ENCODE measurements around the gene ADORA2B. TPM values are rescaled to one million over a fixed set of nuclear protein-coding genes. Genes with fewer than 3 reads are reported as not detected.
A peak's percentile ranks its signal among the peaks of the same experiment; 100 is the strongest.

Gene ADORA2B
- total and polyA plus RNA-seq, 2 of the 8 experiments (the other 6 are each of a cell fraction or from before 2014, with no cell fraction given), result 2.6 to 8.2 TPM

DNA sequence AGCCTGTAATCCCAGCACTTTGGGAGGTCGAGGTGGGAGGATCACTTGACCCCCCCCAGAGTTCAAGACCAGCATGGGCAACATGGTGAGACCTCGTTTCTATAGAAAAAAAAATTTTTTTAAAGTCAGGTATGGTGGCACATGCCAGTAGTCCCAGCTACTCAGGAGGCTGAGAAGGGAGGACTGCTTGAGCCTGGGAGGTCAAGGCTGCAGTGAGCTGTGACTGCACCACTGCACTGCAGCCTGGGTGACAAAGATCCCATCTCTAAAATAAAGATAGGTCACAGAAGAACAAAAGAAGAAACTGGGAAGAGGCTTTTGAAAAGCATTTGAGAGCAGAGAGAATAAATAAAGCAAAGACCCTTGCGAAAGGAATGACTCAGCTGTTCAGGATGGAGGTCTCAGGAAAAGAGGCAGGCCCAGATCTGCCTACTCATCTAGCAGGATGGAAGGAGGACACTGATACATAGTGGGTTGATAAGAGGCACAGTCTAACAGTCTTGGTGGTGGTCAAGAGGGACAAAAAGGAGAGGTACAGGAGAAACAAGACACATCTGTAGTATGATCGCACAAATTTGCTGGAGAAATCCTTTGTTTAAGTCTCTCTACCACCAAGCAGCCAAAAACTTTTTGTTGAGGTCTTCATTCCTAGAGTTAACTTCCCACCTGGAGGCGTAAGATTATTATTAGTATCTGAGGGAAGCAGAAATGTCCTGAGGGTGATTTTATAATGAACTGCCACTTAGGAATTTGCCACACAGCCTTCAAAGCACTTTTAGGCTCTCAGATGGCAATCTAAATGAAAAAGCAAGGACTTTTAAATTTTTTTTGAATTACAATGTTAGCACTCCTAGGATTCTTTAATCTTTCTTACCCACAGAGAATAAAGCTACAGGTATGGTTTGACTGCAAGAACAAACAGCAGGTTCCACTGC is 37.0 kb downstream of the ADORA2B start (continued):
- TF ChIP-seq TAF7 (optimal IDR thresholded peaks at IDR 0.05; ENCODE audit: borderline replicate concordance, low read depth, low read length) (no peak), MAFK (IDR thresholded peaks at IDR 0.05; ENCODE audit: low read depth, low read length) (peak; percentile 60), SIRT6 (IDR thresholded peaks at IDR 0.05; ENCODE audit: low read length) (no peak)
